Sigmoid colon (tissue), 3 donors: Measurements from ENCODE around the gene DGAT2L6.

ENCODE experiments used
- CTCF ChIP-seq, 4 experiments: fragments of 450-650 bp in 3 of 4; fragments of 200-600 bp in 1 of 4; IDR thresholded peaks; one replicate each; pipeline ENCODE4 v1.5.1; 2016 to 2019; ENCODE audit warnings: antibody characterized with exemption in 4 of 4, mild to moderate bottlenecking in 3 of 4, moderate library complexity in 2 of 4
- POLR2A ChIP-seq, 2 donors: fragments of 450-650 bp; IDR thresholded peaks; one replicate each; pipeline ENCODE4 v1.6.1; 2016; ENCODE audit warnings: antibody characterized with exemption in 2 of 2, mild to moderate bottlenecking in 2 of 2, moderate library complexity in 2 of 2

GRCh38 chrX:70254063-70254400 lies 76.7 kb downstream of the DGAT2L6 start:
- no peak for TF ChIP-seq CTCF (IDR thresholded peaks at IDR 0.05)
- no peak for TF ChIP-seq POLR2A (IDR thresholded peaks at IDR 0.05)
